ELR (cell line): ENCODE results near the gene CCR2.

ENCODE experiments used
- DNase-seq: peaks from one replicate; pipeline ENCODE4 v3.0.0-alpha.2; 2015; ENCODE audit warnings: low read depth

CCR2 gene

DNA sequence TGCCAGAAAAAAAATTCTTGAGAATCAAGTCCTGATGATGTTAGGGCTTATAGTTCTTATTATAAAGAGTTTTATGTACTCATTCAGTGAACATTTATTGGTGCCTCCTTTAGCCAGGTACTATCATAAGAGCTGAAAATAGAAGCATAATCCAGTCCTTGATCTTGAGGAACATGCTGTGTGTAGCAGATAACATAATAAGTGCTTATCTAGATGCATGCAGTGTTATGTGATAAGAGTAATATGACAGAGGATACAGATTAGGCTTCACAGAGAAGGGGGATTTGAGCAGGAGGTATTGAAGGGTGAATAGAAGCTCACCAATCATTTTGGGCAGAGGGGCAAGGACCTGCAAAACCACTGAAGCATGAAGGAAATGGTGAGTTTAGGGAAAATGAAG lies 1.1 kb downstream of the CCR2 start:
- no peak for DNase-seq

DNA sequence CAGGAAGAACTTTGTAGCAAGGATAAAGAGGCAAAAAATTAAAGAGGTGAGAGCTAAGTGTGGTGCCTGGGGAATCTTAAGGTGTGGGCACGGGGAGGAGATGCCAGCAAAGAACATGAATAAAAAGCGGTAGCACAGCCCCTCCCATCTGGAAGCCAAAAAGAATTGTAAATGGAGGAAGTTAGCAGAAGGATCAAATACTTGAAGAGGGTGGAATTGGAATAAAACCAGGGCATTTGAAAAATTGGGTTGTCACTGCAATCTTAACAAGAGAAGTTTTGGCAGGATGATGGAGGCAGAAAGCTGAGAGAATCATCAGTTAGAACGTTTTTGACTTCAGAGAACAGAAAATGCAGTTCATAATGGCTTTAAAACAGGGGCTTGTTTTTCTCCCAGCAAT lies 2.4 kb downstream of the CCR2 start:
- DNase-seq, result no peak

DNA sequence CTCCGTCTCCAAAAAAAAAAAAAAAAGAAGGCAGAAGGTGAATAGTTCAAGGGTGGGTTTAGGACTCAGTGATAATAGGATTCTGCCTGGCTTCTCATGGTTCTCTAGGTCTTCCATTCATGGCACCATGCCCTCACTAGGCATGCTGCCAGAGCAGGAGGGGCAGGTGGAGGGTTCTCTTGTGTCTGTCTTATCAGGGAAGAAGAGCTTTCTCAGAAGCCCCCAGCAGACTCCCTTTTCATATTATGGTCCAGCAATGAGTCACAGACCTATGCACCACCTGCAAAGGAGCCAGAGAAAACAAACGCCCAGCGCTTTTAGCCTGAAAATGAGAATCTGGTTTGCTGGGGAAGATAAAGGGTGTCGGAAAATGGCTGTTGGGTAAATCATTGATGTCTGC lies 3.0 kb downstream of the CCR2 start:
- no peak for DNase-seq

DNA sequence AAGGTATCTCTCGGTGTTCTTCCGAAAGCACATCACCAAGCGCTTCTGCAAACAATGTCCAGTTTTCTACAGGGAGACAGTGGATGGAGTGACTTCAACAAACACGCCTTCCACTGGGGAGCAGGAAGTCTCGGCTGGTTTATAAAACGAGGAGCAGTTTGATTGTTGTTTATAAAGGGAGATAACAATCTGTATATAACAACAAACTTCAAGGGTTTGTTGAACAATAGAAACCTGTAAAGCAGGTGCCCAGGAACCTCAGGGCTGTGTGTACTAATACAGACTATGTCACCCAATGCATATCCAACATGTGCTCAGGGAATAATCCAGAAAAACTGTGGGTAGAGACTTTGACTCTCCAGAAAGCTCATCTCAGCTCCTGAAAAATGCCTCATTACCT lies 4.6 kb downstream of the CCR2 start:
- DNase-seq, result no peak

DNA sequence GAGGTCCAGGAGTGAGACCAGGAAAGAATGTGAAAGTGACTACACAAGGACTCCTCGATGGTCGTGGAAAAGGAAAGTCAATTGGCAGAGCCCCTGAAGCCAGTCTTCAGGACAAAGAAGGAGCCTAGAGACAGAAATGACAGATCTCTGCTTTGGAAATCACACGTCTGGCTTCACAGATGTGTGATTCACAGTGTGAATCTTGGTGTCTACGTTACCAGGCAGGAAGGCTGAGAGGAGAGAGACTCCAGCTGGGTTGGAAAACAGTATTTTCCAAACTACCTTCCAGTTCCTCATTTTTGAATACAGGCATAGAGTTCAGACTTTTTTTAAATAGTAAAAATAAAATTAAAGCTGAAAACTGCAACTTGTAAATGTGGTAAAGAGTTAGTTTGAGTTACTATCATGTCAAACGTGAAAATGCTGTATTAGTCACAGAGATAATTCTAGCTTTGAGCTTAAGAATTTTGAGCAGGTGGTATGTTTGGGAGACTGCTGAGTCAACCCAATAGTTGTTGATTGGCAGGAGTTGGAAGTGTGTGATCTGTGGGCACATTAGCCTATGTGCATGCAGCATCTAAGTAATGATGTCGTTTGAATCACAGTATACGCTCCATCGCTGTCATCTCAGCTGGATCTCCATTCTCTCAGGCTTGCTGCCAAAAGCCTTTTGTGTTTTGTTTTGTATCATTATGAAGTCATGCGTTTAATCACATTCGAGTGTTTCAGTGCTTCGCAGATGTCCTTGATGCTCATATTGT lies 6.0 kb downstream of the CCR2 start:
- DNase-seq, result peak; percentile 40

DNA sequence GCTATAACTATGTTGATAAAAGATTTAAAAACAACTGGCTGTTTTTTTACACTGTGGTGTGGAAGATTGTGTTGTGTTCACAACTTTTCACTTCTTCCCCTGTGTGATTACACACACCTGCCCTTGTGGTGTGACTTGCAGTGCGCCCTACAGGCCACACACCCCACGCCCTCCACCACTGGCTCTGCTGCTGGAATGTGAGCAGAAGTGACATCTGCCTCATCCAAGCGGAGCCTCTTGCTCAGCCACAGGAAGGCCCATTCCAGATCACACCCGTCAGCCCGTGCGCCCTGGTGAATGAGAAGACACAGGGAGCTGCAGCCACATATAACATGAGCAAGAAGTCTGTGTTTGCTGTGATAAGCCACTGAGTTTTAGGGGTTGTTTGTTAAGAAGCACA lies 7.0 kb downstream of the CCR2 start:
- no peak for DNase-seq

DNA sequence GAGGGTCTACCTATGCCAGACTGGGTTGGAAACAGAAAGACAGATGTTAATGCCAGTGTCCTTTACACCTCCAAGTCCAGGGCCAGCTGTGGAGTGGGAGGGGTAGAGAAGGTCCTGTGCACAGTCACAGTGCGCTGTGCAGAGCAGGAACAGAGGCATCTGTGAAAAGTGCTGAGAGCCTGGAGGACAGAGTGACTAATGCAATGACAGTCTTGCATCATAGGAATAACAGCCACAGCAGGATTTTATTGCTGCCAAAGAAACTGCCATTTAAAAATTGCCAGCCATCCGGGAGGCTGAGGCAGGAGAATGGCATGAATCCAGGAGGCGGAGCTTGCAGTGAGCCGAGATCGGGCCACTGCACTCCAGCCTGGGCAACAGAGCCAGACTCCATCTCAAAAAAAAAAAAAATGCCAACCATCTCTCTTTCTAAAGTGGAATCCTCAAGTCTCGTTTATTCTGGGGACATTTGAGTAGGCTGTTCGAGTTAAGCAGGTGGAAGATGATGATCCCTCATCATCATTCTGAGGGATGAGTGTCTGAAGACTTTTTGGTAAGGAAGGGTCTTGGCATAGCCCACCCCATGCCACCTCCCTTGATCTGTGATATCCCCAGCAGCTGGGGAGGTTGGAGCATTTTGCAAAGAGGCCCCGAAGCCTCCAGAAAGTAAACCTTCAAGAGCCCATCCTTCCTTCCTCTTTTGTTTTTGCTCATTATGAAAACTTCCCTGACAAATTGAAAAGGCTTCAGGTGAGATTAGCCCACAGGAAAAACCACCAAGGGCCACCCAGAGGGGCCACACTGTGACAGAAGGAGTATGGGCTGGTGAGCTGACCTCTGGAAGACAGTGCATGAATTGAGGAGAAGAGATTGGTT lies 7.7 kb downstream of the CCR2 start:
- DNase-seq, result peak; percentile 60

DNA sequence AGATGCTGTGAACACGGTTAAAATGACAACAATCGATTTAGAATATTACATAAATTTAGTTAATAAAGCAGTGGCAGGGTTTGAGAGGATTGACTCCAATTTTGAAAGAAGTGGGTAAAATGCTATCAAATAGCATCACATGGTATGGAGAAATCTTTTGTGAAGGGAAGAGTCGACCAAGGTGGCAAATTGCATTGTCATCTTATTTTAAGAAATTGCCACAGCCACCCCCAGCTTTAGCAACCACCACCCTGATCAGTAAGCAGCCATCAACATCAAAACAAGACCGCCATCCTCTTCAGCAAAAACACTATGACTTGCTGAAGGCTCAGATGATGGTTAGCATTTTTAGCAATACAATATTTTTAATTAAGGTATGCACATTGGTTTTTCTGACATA lies 11.1 kb downstream of the CCR2 start:
- DNase-seq, result no peak

DNA sequence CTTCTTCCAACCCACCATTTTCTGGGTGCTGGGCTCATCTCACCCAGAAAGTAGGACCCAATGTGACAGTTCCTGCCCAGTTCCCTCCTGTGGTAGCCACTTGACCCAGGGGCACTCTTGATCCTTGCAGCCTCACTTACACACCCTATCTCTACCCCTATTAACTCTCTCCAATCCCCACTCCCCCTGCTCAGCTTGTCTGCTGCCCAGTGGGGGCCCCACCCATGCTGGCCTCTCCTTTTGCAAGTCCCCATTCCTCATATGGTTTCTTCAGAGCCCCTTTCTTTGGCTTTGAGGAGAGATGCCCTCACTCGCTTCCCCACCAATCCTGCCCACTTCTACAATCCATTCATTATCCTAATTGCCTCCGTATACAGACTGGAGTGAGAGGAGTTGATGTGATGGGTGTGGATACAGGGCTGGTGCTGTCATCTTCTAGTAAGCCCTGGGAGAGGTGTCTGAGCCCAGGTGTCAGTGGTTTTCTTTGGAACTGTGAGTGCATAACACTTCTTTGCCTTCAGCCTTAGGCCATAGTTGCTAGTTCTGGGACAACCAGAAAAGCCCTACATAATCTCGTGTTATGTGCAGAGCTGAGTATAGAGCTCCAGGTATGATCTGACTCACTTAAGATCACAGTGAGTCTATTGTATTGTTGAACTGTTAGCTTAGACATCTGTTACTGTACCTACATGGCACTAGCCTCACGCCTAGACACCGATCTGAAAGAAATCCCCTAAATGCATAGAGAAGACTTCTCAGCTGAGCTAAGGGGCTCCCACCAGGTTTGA lies 12.0 kb downstream of the CCR2 start:
- DNase-seq, result no peak

DNA sequence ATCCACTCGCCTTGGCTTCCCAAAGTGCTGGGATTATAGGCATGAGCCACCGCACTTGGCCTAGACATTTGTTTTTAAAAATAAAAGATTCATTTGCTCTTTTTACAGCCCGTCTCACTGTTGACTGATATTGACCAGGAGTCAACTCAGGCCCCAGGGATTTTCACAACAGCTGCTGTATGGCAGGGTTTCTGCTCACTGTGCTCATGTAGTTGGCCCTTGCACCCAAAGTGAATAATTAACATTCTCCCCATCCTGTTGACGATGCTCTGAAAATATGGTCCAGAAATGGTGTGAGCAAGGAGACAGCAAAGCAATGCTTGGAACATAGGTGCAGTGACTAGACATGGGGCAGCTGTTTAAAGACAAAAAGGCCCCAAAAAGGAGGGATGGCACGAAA lies 13.9 kb downstream of the CCR2 start:
- DNase-seq, result no peak

DNA sequence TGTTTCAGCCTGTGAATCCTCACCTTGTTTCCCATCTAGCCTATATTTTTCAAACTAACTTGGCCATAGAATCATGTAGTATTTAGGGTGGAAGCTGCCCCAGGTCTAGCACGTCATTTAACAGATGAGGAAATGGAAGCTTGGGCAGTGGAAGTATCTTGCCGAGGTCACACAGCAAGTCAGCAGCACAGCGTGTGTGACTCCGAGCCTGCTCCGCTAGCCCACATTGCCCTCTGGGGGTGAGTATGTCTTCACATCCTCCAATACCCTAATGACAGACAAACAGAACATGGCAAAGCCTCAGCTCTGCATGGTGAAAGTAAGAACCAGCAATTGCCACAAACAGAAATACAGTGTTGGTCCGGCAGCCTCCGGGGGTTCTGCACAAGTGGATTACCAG lies 14.7 kb downstream of the CCR2 start:
- DNase-seq, result peak; percentile 41

DNA sequence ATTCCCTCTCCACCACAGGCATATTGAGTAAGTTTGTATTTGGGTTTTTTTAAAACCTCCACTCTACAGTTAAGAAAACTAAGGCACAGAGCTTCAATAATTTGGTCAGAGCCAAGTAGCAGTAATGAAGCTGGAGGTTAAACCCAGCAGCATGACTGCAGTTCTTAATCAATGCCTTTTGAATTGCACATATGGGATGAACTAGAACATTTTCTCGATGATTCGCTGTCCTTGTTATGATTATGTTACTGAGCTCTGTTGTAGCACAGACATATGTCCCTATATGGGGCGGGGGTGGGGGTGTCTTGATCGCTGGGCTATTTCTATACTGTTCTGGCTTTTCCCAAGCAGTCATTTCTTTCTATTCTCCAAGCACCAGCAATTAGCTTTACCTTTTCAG lies 15.2 kb downstream of the CCR2 start:
- DNase-seq, result no peak

DNA sequence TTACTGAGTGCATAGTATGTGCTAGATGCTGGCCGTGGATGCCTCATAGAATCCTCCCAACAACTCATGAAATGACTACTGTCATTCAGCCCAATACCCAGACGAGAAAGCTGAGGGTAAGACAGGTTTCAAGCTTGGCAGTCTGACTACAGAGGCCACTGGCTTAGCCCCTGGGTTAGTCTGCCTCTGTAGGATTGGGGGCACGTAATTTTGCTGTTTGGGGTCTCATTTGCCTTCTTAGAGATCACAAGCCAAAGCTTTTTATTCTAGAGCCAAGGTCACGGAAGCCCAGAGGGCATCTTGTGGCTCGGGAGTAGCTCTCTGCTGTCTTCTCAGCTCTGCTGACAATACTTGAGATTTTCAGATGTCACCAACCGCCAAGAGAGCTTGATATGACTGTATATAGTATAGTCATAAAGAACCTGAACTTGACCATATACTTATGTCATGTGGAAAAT lies 15.8 kb downstream of the CCR2 start:
- DNase-seq, result no peak

DNA sequence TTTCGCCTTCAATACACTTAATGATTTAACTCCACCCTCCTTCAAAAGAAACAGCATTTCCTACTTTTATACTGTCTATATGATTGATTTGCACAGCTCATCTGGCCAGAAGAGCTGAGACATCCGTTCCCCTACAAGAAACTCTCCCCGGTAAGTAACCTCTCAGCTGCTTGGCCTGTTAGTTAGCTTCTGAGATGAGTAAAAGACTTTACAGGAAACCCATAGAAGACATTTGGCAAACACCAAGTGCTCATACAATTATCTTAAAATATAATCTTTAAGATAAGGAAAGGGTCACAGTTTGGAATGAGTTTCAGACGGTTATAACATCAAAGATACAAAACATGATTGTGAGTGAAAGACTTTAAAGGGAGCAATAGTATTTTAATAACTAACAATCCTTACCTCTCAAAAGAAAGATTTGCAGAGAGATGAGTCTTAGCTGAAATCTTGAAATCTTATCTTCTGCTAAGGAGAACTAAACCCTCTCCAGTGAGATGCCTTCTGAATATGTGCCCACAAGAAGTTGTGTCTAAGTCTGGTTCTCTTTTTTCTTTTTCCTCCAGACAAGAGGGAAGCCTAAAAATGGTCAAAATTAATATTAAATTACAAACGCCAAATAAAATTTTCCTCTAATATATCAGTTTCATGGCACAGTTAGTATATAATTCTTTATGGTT lies 17.1 kb downstream of the CCR2 start, which contains the start of gene CCR5:
TSS of gene CCR5 (plus strand) at position 108 of the 680 bp plus-strand sequence. CDS start 1,957 bp downstream, outside the sequence.
- DNase-seq, result no peak

DNA sequence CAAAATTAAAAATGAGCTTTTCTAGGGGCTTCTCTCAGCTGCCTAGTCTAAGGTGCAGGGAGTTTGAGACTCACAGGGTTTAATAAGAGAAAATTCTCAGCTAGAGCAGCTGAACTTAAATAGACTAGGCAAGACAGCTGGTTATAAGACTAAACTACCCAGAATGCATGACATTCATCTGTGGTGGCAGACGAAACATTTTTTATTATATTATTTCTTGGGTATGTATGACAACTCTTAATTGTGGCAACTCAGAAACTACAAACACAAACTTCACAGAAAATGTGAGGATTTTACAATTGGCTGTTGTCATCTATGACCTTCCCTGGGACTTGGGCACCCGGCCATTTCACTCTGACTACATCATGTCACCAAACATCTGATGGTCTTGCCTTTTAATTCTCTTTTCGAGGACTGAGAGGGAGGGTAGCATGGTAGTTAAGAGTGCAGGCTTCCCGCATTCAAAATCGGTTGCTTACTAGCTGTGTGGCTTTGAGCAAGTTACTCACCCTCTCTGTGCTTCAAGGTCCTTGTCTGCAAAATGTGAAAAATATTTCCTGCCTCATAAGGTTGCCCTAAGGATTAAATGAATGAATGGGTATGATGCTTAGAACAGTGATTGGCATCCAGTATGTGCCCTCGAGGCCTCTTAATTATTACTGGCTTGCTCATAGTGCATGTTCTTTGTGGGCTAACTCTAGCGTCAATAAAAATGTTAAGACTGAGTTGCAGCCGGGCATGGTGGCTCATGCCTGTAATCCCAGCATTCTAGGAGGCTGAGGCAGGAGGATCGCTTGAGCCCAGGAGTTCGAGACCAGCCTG lies 17.8 kb downstream of the CCR2 start:
- no peak for DNase-seq

DNA sequence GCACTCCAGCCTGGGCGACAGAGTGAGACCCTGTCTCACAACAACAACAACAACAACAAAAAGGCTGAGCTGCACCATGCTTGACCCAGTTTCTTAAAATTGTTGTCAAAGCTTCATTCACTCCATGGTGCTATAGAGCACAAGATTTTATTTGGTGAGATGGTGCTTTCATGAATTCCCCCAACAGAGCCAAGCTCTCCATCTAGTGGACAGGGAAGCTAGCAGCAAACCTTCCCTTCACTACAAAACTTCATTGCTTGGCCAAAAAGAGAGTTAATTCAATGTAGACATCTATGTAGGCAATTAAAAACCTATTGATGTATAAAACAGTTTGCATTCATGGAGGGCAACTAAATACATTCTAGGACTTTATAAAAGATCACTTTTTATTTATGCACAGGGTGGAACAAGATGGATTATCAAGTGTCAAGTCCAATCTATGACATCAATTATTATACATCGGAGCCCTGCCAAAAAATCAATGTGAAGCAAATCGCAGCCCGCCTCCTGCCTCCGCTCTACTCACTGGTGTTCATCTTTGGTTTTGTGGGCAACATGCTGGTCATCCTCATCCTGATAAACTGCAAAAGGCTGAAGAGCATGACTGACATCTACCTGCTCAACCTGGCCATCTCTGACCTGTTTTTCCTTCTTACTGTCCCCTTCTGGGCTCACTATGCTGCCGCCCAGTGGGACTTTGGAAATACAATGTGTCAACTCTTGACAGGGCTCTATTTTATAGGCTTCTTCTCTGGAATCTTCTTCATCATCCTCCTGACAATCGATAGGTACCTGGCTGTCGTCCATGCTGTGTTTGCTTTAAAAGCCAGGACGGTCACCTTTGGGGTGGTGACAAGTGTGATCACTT lies 18.8 kb downstream of the CCR2 start:
- DNase-seq, result peak; percentile 54

DNA sequence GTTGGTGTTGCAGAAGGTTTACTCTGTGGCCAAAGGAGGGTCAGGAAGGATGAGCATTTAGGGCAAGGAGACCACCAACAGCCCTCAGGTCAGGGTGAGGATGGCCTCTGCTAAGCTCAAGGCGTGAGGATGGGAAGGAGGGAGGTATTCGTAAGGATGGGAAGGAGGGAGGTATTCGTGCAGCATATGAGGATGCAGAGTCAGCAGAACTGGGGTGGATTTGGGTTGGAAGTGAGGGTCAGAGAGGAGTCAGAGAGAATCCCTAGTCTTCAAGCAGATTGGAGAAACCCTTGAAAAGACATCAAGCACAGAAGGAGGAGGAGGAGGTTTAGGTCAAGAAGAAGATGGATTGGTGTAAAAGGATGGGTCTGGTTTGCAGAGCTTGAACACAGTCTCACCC lies 20.8 kb downstream of the CCR2 start:
- DNase-seq, result no peak

DNA sequence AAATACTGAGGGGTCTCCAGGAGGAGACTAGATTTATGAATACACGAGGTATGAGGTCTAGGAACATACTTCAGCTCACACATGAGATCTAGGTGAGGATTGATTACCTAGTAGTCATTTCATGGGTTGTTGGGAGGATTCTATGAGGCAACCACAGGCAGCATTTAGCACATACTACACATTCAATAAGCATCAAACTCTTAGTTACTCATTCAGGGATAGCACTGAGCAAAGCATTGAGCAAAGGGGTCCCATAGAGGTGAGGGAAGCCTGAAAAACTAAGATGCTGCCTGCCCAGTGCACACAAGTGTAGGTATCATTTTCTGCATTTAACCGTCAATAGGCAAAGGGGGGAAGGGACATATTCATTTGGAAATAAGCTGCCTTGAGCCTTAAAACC lies 21.3 kb downstream of the CCR2 start:
- no peak for DNase-seq

DNA sequence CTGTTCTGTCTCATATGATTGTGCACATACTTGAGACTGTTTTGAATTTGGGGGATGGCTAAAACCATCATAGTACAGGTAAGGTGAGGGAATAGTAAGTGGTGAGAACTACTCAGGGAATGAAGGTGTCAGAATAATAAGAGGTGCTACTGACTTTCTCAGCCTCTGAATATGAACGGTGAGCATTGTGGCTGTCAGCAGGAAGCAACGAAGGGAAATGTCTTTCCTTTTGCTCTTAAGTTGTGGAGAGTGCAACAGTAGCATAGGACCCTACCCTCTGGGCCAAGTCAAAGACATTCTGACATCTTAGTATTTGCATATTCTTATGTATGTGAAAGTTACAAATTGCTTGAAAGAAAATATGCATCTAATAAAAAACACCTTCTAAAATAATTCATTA lies 21.9 kb downstream of the CCR2 start:
- DNase-seq, result no peak

DNA sequence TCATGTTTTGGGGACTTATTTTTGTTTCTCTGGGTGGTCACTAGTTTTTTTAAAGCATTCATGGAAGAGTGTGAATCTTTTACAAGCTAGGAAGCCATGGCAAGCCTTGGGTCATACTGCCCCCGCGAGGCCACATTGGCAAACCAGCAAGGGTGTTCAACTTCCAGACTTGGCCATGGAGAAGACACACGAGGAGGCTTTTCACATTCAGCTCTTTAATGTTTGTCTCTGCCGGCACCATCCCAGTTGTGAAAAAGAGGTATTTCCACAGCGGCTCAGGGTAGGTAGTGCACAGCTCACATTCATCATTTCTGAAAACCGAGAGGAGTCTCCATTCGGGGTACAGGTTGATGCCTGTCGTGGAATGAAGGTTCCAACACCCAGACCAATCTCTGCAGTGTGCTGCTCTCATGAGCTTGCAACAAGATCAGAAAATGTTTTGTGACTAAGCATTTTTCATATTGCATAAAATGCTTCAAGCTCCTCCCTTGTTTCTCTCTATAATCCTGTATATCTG lies 24.6 kb downstream of the CCR2 start:
- DNase-seq, result peak; percentile 67
